Measurements from ENCODE around the gene A4GALT. TPM values are rescaled to one million over a fixed set of nuclear protein-coding genes. Genes with fewer than 3 reads are reported as not detected.
A peak's percentile ranks its signal among the peaks of the same experiment; 100 is the strongest.
"Not testable (repeated sequence)": the region's sequence is repeated elsewhere in the genome, so short reads cannot be mapped to it uniquely, and the experiment has no call there.

Gene A4GALT
- total and polyA plus RNA-seq, 2 experiments from 2014 or later = 14.8 to 18.6 TPM

DNA sequence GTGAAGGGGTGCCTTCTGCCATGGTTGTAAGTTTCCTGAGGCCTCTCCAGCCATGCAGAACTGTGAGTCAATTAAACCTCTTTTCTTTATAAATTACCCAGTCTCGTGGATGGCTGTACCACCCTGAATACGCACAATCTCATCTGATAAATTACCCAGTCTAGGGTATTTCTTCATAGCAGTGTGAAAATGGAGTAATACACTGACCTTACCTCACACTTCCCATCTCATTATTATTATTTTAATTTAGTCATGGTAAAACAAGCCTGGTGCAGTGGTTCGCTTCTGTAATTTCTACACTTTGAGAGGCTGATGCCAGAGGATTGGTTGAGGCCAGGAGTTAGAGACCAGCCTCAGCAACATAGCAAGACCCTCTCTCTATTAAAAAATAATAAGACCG is 41.0 kb downstream of the A4GALT start:
- Histone ChIP-seq H3F3A (ENCODE audit: insufficient read depth) (0 out of 2 replicates have a peak, but pooled peaks cover 6% of the 10 kb centered on the region), H3K9ac (no peak overlapping the region), H3K79me2 (ENCODE audit: insufficient read depth) (no peaks in the 10 kb centered on the region), H3K4me2 (ENCODE audit: unreplicated experiment) (no peak overlapping the region), H2AFZ (no peak overlapping the region), H3K27me3 (replicated peaks; ENCODE audit: insufficient read depth) (no peaks in the 10 kb centered on the region), H3K9me2 (ENCODE audit: insufficient read depth) (no peaks in the 10 kb centered on the region), H3K9me3 (ENCODE audit: low read depth) (no peaks in the 10 kb centered on the region), H3K36me3 (ENCODE audit: low read depth) (no peaks in the 10 kb centered on the region), H3K4me1 (ENCODE audit: insufficient read depth) (peaks cover 39% of the 10 kb centered on the region), H3K27ac (peak overlapping the region; percentile 82; the same call in 1 of the 2 replicates), H4K20me1 (ENCODE audit: insufficient read depth) (no peaks in the 10 kb centered on the region), H3K4me3 (no peak overlapping the region)
- no peak for DNase-seq
- in situ Hi-C loops (cut with MboI) = no loop called here
- 79 to 86% methylated on average over 4 of the region's 4 CpGs for WGBS, 2 experiments (ENCODE audit: low coverage in 1 of 2, low lambda C conversion rate in 2 of 2, missing lambda C conversion rate in 2 of 2)
- TF ChIP-seq EZH2 (IDR thresholded peaks at IDR 0.05; ENCODE audit: insufficient read depth, poor library complexity, severe bottlenecking) (no peak), EZH2phosphoT487 (IDR thresholded peaks at IDR 0.05; ENCODE audit: insufficient read depth, low read depth) (no peak)

GRCh38 chr22:42678894-42679293 is 41.8 kb downstream of the A4GALT start:
- Histone ChIP-seq H3K9ac (no peak overlapping the region), H3K9me3 (ENCODE audit: low read depth) (no peaks in the 10 kb centered on the region), H3K36me3 (ENCODE audit: low read depth) (no peaks in the 10 kb centered on the region), H3K4me2 (ENCODE audit: unreplicated experiment) (no peak overlapping the region), H3K4me1 (ENCODE audit: insufficient read depth) (peaks cover 37% of the 10 kb centered on the region), H4K20me1 (ENCODE audit: insufficient read depth) (no peaks in the 10 kb centered on the region), H3K79me2 (ENCODE audit: insufficient read depth) (no peaks in the 10 kb centered on the region), H2AFZ (no peak overlapping the region), H3K4me3 (no peak overlapping the region), H3K27ac (no peak overlapping the region), H3F3A (ENCODE audit: insufficient read depth) (0 out of 2 replicates have a peak, but pooled peaks cover 6% of the 10 kb centered on the region), H3K9me2 (ENCODE audit: insufficient read depth) (no peaks in the 10 kb centered on the region), H3K27me3 (replicated peaks; ENCODE audit: insufficient read depth) (no peaks in the 10 kb centered on the region)
- 90 to 100% methylated on average over 1 of the region's 1 CpG for WGBS, 2 experiments (ENCODE audit: low coverage in 1 of 2, low lambda C conversion rate in 2 of 2, missing lambda C conversion rate in 2 of 2)
- in situ Hi-C loops (cut with MboI) = no loop called here
- DNase-seq = no peak
- no peak for TF ChIP-seq EZH2phosphoT487 (IDR thresholded peaks at IDR 0.05; ENCODE audit: insufficient read depth, low read depth)

DNA sequence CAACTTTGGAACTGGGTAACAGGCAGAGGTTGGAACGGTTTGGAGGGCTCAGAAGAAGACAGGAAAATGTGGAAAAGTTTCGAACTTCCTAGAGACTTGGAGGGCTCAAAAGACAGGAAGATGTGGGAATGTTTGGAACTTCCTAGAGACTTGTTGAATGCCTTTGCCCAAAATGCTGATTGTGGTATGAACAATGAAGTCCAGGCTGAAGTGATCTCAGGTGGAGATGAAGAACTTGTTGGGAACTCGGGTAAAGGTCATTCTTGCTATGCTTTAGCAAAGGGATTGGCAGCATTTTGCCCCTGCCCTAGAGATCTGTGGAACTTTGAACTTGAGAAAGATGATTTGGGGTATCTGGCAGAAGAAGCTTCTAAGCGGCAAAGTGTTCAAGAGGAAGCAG is 42.7 kb downstream of the A4GALT start:
- H3K4me3 ChIP-seq; H3K9me3 ChIP-seq (ENCODE audit: low read depth); H3K36me3 ChIP-seq (ENCODE audit: low read depth); H2AFZ ChIP-seq; H3K27me3 ChIP-seq (replicated peaks; ENCODE audit: insufficient read depth); DNase-seq; H4K20me1 ChIP-seq (ENCODE audit: insufficient read depth); H3K4me2 ChIP-seq (ENCODE audit: unreplicated experiment); H3K27ac ChIP-seq; in situ Hi-C loops (cut with MboI); H3F3A ChIP-seq (ENCODE audit: insufficient read depth); H3K79me2 ChIP-seq (ENCODE audit: insufficient read depth); H3K9me2 ChIP-seq (ENCODE audit: insufficient read depth); H3K9ac ChIP-seq: not testable (repeated sequence)
- WGBS, 2 experiments (ENCODE audit: low coverage in 1 of 2, low lambda C conversion rate in 2 of 2, missing lambda C conversion rate in 2 of 2) = 96 to 99% methylated on average over 4 of the region's 4 CpGs
- peaks cover 28% of the 10 kb centered on the region for H3K4me1 ChIP-seq (ENCODE audit: insufficient read depth)

DNA sequence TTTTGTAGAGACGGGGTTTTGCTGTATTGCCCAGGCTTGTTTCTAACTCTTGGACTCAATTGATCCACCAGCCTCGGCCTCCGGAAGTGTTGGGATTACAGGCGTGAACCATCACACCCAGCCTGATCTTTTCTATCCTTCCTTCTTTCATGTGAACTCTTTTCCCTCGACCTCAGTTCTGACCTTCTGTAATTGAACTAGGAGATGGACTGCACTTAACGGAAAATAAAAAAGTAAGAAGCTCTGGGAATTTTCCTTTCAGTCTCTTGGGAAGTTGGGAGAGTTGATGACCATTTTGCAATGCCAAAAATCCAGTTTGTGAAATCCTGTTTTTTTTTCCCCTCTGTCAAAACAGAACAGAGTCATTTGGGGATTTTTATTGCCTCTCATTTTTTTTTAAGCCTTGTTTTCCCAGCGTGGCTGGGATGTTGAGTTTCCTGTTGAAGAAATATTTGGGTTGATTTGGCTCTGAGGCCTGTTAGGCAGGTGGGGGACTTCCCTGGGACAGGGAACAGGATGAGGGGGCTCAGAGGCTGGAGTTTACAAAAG is 44.5 kb downstream of the A4GALT start:
- TF ChIP-seq EZH2phosphoT487 (IDR thresholded peaks at IDR 0.05; ENCODE audit: insufficient read depth, low read depth) (no peak), EZH2 (IDR thresholded peaks at IDR 0.05; ENCODE audit: insufficient read depth, poor library complexity, severe bottlenecking) (no peak)
- H4K20me1 ChIP-seq (ENCODE audit: insufficient read depth) = no peaks in the 10 kb centered on the region
- DNase-seq = peak; percentile 45
- no peaks in the 10 kb centered on the region for H3K36me3 ChIP-seq (ENCODE audit: low read depth)
- H3K9me2 ChIP-seq (ENCODE audit: insufficient read depth) = no peaks in the 10 kb centered on the region
- H3K4me1 ChIP-seq (ENCODE audit: insufficient read depth) = peaks cover 23% of the 10 kb centered on the region
- no peak overlapping the region for H3K4me3 ChIP-seq
- H3K9me3 ChIP-seq (ENCODE audit: low read depth) = no peaks in the 10 kb centered on the region
- H3K9ac ChIP-seq = peak overlapping the region; percentile 3; the same call in 1 of the 2 replicates
- peak overlapping the region; percentile 30; the same call in 1 of the 2 replicates for H3K27ac ChIP-seq
- H3K27me3 ChIP-seq (replicated peaks; ENCODE audit: insufficient read depth) = no peaks in the 10 kb centered on the region
- 11 to 12% methylated on average over 7 of the region's 7 CpGs for WGBS, 2 experiments (ENCODE audit: low coverage in 1 of 2, low lambda C conversion rate in 2 of 2, missing lambda C conversion rate in 2 of 2)
- 0 out of 2 replicates have a peak, but pooled peaks cover 6% of the 10 kb centered on the region for H3F3A ChIP-seq (ENCODE audit: insufficient read depth)
- peak overlapping the region; percentile 65 for H2AFZ ChIP-seq
- H3K79me2 ChIP-seq (ENCODE audit: insufficient read depth) = no peaks in the 10 kb centered on the region
- H3K4me2 ChIP-seq (ENCODE audit: unreplicated experiment) = peak overlapping the region; percentile 14
- in situ Hi-C loops (cut with MboI) = no loop called here
